GM19467 (cell line): ENCODE data around the gene ANKMY2.
"Not testable (repeated sequence)": the region's sequence is repeated elsewhere in the genome, so short reads cannot be mapped to it uniquely, and the experiment has no call there.

Experiments
- ATAC-seq: cut with Tn5 transposase; IDR thresholded peaks from one replicate; pipeline ENCODE4 v1.9.1; 2021; ENCODE audit warnings: mild to moderate bottlenecking, moderate library complexity; ENCODE audit not compliant: unreplicated experiment

Gene ANKMY2

GRCh38 chr7:16645593-16646471 is at the start of gene ANKMY2, which contains the start of gene BZW2:
Gene ANKMY2, minus strand, starts transcription at chr7:16645754. Its CDS starts 181 bp downstream, at chr7:16645573.
Gene BZW2, plus strand, starts transcription at chr7:16646181. Its CDS starts 19,263 bp downstream, at chr7:16665444.
- ATAC-seq, result peak; percentile 98

GRCh38 chr7:16694806-16695205 is 49.3 kb upstream of the ANKMY2 start:
- ATAC-seq, result no peak

- no peak for ATAC-seq
Measured at GRCh38 chr7:16693601-16694318, 48.2 kb upstream of the ANKMY2 start.

- no peak for ATAC-seq
Measured at GRCh38 chr7:16691241-16691640, 45.7 kb upstream of the ANKMY2 start.

- ATAC-seq, result no peak
Measured at GRCh38 chr7:16688249-16688648, 42.7 kb upstream of the ANKMY2 start.

GRCh38 chr7:16685535-16685934 is 40.0 kb upstream of the ANKMY2 start:
- ATAC-seq, result no peak

GRCh38 chr7:16684935-16685334 is 39.4 kb upstream of the ANKMY2 start:
- ATAC-seq, result no peak

- not testable (repeated sequence) for ATAC-seq
Measured at GRCh38 chr7:16678645-16679566, 33.4 kb upstream of the ANKMY2 start.

- no peak for ATAC-seq
Measured at GRCh38 chr7:16677978-16678494, 32.5 kb upstream of the ANKMY2 start.

- no peak for ATAC-seq
Measured at GRCh38 chr7:16675277-16675676, 29.7 kb upstream of the ANKMY2 start.

GRCh38 chr7:16671811-16672210 is 26.3 kb upstream of the ANKMY2 start:
- ATAC-seq, result no peak

- no peak for ATAC-seq
Measured at GRCh38 chr7:16670731-16671344, 25.3 kb upstream of the ANKMY2 start.

- ATAC-seq, result no peak
Measured at GRCh38 chr7:16670021-16670420, 24.5 kb upstream of the ANKMY2 start.

GRCh38 chr7:16669581-16669980 is 24.0 kb upstream of the ANKMY2 start:
- no peak for ATAC-seq

GRCh38 chr7:16668978-16669377 is 23.4 kb upstream of the ANKMY2 start:
- ATAC-seq, result no peak

GRCh38 chr7:16668049-16668858 is 22.7 kb upstream of the ANKMY2 start:
- ATAC-seq, result no peak

GRCh38 chr7:16667355-16667754 is 21.8 kb upstream of the ANKMY2 start:
- no peak for ATAC-seq

GRCh38 chr7:16661924-16662323 is 16.4 kb upstream of the ANKMY2 start:
- ATAC-seq, result no peak

GRCh38 chr7:16660702-16661464 is 15.3 kb upstream of the ANKMY2 start:
- ATAC-seq, result no peak
